Activated naive CD4-positive, alpha-beta T cell treated with anti-CD3 and anti-CD28 coated beads, Interleukin-2, amount 50 U/mL, for 72 hours (primary cell): ENCODE results near the gene EPO. TPM values are rescaled to one million over a fixed set of nuclear protein-coding genes. Genes with fewer than 3 reads are reported as not detected.

Experiments used
- ATAC-seq, 2 donors: fragments of 150-1000 bp; cut with Tn5 transposase; 2 replicates each; pipeline ENCODE4 v1.10.0; 2021; ENCODE audit warnings: mild to moderate bottlenecking in 2 of 2, moderate library complexity in 2 of 2
- DNase-seq, 2 donors: peaks; one replicate each; pipeline ENCODE4 v3.0.0; 2021 to 2022; ENCODE audit warnings: low spot score in 2 of 2
- H3K27ac Mint-ChIP-seq, 2 donors: one replicate each; pipeline ENCODE4 v1.8.0; 2022; ENCODE audit warnings: mild to moderate bottlenecking in 2 of 2, mixed read lengths in 2 of 2
- H3K36me3 Mint-ChIP-seq, 2 donors: one replicate each; pipeline ENCODE4 v1.8.0; 2022; ENCODE audit warnings: mixed read lengths in 2 of 2
- H3K9me3 Mint-ChIP-seq, 2 donors: one replicate each; pipeline ENCODE4 v1.8.0; 2022; ENCODE audit warnings: mixed read lengths in 2 of 2
- total RNA-seq, 2 donors: library from RNA; stranded (reverse); gene quantifications; one replicate each; pipeline ENCODE4 v1.2.3, GENCODE V29; 2022

The EPO gene
- total RNA-seq, 2 donors from 2014 or later = not detected

DNA sequence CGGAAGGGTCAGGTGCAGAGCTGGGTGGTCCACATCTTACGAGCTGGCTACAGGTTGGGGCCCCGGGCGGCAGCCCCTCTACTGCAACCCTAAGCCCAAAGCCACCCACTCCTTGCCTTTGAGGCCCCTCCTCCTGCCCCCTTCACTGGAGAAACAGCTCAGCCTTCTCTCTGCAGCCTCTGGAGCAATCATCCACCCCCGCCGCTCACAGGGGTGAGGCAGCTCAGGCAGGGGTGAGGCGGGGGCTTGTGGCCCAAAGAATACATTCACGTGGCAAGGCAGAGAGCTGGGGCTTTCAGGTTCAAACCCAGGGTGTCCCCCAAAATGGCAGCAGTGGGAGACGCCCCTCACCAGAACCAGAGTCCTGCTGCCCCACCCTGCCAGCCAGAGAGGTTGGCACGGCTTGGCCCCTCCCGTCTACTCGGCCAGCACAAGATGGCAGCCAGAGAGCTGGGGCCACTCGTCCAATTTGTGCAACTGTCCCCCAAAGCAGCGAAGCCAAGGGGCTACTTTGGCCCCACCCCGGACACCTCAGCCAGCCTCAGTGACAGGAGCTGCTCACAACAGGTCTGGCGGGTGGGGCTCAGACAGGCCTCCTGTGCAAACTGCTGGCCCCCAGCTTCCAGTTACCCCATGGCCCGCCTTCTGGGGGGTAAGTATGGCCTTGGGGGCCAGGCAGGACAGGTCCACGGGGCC, 39.5 kb upstream of the EPO start:
- Mint-ChIP-seq H3K36me3 (peaks cover 7 to 12% of the 10 kb centered on the region in 2 donors), H3K9me3 (no peaks in the 10 kb centered on the region), H3K27ac (peak overlapping the region; percentile 71 to 86)
- DNase-seq (no peak), ATAC-seq (no peak)

DNA sequence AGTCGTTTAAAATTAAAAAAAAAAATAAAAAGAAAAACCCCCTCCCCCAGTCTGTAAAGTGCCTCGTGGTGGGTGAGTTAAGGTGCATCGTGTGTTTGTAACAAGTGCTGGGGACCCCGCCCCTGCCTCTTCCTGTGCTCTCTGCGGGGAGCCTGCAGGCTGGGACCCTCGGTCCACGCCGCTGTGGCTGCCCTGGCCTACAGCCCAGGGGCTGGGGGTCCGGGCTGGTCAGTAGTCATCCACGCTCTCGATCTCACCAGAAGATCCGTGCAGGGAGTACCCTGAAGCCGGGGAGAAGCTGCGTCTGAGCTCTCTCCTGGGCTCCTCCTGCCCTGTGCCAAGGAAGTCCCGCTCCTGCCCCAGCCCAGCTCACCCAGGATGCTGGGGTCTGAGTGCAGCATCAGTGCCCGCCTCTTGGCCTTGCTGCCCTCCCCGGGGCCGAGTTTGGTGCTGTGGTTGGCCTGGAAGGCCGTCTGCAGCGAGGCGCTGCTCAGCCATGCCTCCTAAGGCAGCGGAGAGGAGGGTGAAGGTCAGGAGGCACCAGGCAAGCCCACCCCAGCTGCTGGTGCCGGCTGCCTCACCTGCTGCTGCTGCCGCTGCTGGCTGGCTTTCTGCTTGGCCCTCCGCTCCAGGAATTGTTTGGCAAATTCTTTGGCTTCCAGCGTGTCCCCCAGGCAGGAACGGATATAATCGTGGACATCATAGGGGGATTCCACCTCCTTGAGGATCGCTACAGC, 38.6 kb upstream of the EPO start:
- ATAC-seq = no peak

GRCh38 chr7:100682228-100682741, 38.0 kb upstream of the EPO start:
- peak overlapping the region in 1 of 2 donors; percentile 41 for H3K27ac Mint-ChIP-seq
- H3K36me3 Mint-ChIP-seq = peaks cover 0 to 5% of the 10 kb centered on the region in 2 donors
- ATAC-seq = peak in 1 of 2 donors; percentile 12
- no peak for DNase-seq
- no peaks in the 10 kb centered on the region for H3K9me3 Mint-ChIP-seq

More for the DNA sequence above, 38.6 kb upstream of the EPO start:
- no peak for DNase-seq
- Mint-ChIP-seq H3K36me3 (peaks cover 3 to 8% of the 10 kb centered on the region in 2 donors), H3K9me3 (no peaks in the 10 kb centered on the region), H3K27ac (peak overlapping the region; percentile 41 to 86)

GRCh38 chr7:100682991-100683658, 37.1 kb upstream of the EPO start:
- peaks cover 0 to 5% of the 10 kb centered on the region in 2 donors for H3K36me3 Mint-ChIP-seq
- DNase-seq (no peak), ATAC-seq (peak in 1 of 2 donors; percentile 2)
- no peaks in the 10 kb centered on the region for H3K9me3 Mint-ChIP-seq
- peak overlapping the region in 1 of 2 donors; percentile 45 for H3K27ac Mint-ChIP-seq

DNA sequence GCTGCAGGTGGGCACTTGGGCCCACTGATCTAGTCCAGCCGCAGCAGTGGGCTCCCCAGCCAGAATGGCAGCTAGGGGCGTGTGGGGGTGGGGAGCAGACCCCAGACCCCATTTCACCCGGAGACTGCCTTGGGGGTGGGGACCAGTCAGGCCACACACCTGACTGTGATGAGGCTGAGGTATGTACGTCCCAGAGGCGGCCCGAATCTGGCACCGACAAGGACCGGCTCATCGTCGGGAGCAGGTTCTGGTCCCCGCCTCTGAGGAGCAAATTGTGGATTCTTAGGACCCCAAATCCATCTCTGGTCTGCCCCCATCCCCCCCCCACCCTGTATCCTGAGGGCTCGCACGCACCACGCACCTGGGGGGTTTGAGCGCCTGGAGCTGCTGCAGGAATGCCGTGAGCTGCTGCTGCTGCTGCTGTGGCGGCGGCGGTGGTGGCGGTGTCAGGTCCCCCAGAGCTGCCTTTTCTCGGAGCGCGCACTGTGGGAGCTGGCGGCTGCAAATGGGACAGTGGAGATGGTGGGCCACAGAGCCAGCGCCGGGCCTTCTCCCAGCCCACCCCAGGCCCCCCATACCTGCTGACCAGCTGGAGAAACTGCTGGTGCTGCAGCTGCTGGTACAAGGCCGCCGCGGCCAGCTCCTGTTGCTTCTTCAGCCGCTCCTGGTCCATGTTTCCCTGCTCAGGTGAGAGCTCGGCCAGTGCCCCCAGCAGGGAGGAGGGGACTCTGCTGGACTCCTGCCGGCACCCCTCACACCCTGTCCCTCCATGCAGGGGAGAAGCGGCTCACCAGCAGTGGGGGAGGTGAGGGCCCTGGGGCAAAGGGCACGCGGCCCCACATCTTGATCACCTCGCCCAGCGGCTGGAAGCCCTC, 36.4 kb upstream of the EPO start:
- no peak overlapping the region for H3K27ac Mint-ChIP-seq
- ATAC-seq (no peak), DNase-seq (no peak)
- H3K9me3 Mint-ChIP-seq = no peaks in the 10 kb centered on the region
- peaks cover 0 to 5% of the 10 kb centered on the region in 2 donors for H3K36me3 Mint-ChIP-seq

DNA sequence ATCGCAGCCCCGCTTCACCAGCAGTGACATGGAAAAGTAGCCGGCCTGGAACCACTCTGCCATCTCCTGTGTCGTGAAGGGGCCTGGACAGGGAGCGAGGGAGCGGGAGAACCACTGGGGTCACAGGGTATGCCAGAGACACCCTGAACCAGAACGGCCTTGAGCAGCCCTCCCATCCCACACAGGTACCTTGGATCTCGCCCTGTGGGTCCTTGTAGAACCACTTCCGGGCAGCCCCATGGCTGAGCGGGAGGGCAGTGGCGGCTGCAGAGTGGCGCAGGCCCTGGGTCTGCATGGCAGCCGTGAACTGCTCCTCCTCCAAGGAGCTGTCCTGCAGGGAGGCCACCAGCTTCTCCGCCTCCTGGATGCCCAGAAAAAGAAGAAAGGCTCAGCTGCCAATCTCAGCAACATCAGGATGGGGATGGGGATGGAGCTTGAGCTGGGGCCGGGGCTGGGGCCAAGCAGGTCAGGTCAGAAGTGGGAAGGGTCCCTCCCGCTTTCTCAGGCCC, 35.7 kb upstream of the EPO start:
- no peak for DNase-seq
- Mint-ChIP-seq H3K27ac (no peak overlapping the region), H3K36me3 (peaks cover 0 to 5% of the 10 kb centered on the region in 2 donors), H3K9me3 (no peaks in the 10 kb centered on the region)
- no peak for ATAC-seq

DNA sequence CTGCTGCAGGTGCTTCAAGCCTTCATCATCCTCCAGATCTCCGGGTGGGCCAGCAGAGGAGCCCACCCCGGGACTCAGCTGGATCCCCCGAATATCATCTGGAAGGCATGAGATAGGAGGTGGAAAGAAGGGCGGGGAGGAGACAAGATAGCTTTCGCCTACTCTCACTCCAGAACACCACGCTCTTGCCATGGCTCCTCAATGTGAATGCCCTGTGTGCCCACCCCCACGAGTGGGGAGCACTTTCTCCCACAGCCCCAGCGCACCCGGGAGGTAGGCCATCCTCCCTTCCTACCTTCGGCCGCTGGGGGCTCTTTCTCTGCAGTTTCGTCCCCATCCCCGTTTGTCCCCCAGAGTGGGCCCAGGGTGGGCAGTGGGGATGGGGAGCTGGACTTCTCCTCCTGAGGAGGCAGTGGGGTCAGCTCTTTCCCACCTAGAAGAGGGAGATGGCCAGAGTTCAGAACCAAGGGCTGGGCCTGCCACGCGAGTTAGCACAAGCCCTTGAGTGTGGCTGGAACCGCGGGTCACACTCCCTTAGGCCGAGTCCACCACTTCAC, 35.1 kb upstream of the EPO start:
- Mint-ChIP-seq H3K27ac (peak overlapping the region in 1 of 2 donors; percentile 41), H3K9me3 (no peaks in the 10 kb centered on the region), H3K36me3 (peaks cover 0 to 5% of the 10 kb centered on the region in 2 donors)
- ATAC-seq (no peak), DNase-seq (no peak)

DNA sequence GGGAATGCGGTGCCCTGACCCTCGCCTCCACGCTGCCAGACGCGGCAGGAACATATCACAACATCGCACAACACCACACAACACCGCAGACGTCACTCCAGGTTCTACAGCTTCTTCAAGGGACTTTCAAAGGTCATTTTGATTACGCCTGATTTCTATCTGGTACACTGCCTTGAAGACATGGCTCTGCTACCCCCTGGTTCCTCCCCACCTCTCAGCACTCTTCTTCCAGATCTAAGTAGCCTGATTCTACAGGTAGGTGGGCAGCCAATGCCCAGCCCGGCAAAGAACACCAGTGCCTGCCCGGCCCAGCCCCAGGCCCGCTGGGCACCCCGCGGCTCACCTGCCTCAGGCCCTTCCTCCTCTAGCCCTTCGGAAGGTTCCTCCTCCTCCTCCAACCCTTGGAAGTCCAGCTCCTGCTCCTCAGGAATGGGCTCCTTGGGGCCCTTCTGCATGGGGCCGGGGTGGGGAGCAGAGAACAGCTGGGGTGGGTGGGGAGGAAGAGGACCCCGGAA, 34.6 kb upstream of the EPO start:
- peaks cover 0 to 5% of the 10 kb centered on the region in 2 donors for H3K36me3 Mint-ChIP-seq
- no peaks in the 10 kb centered on the region for H3K9me3 Mint-ChIP-seq

GRCh38 chr7:100686201-100686821, 34.0 kb upstream of the EPO start:
- DNase-seq = no peak
- Mint-ChIP-seq H3K27ac (peak overlapping the region in 1 of 2 donors; percentile 41), H3K36me3 (peaks cover 0 to 5% of the 10 kb centered on the region in 2 donors), H3K9me3 (no peaks in the 10 kb centered on the region)
- ATAC-seq = no peak

More for the DNA sequence above, 34.6 kb upstream of the EPO start:
- ATAC-seq (no peak), DNase-seq (no peak)
- H3K27ac Mint-ChIP-seq = peak overlapping the region in 1 of 2 donors; percentile 41

DNA sequence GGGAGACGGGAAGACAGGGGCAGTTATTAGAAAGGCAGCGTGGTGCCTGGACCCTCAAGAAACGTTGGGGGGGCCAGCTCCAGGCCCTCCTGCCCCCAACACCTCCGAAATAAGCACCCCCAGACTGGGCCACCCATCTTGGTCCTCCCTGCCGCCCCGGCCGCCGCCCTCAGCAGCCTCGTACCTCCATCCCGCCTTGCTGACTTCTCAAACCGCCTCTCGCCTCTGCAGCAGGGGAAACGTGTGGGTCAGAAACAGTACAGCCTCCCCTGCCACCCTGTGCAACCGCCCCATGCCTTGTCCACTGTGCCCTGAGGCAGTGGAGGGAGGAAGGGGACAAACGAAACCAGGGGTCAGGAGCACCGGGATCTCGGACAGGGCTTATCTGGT, 33.5 kb upstream of the EPO start:
- ATAC-seq = no peak
- H3K36me3 Mint-ChIP-seq = peaks cover 0 to 2% of the 10 kb centered on the region in 2 donors
- DNase-seq = no peak

GRCh38 chr7:100687261-100687660, 33.0 kb upstream of the EPO start:
- DNase-seq = no peak
- H3K27ac Mint-ChIP-seq = no peak overlapping the region
- no peak for ATAC-seq
- no peaks in the 10 kb centered on the region for H3K9me3 Mint-ChIP-seq
- peaks cover 0 to under 1% of the 10 kb centered on the region in 2 donors for H3K36me3 Mint-ChIP-seq

More for the DNA sequence above, 33.5 kb upstream of the EPO start:
- no peak overlapping the region for H3K27ac Mint-ChIP-seq
- H3K9me3 Mint-ChIP-seq = no peaks in the 10 kb centered on the region

GRCh38 chr7:100687751-100688300, 32.4 kb upstream of the EPO start:
- ATAC-seq = no peak
- DNase-seq = no peak

GRCh38 chr7:100688326-100688860, 31.9 kb upstream of the EPO start:
- no peaks in the 10 kb centered on the region for H3K9me3 Mint-ChIP-seq
- DNase-seq = no peak
- peaks cover 9 to 12% of the 10 kb centered on the region in 2 donors for H3K36me3 Mint-ChIP-seq
- H3K27ac Mint-ChIP-seq = peak overlapping the region; percentile 64 to 68
- no peak for ATAC-seq

More at GRCh38 chr7:100687751-100688300, 32.4 kb upstream of the EPO start:
- no peaks in the 10 kb centered on the region for H3K9me3 Mint-ChIP-seq
- peak overlapping the region; percentile 64 to 68 for H3K27ac Mint-ChIP-seq
- peaks cover 3 to 6% of the 10 kb centered on the region in 2 donors for H3K36me3 Mint-ChIP-seq

DNA sequence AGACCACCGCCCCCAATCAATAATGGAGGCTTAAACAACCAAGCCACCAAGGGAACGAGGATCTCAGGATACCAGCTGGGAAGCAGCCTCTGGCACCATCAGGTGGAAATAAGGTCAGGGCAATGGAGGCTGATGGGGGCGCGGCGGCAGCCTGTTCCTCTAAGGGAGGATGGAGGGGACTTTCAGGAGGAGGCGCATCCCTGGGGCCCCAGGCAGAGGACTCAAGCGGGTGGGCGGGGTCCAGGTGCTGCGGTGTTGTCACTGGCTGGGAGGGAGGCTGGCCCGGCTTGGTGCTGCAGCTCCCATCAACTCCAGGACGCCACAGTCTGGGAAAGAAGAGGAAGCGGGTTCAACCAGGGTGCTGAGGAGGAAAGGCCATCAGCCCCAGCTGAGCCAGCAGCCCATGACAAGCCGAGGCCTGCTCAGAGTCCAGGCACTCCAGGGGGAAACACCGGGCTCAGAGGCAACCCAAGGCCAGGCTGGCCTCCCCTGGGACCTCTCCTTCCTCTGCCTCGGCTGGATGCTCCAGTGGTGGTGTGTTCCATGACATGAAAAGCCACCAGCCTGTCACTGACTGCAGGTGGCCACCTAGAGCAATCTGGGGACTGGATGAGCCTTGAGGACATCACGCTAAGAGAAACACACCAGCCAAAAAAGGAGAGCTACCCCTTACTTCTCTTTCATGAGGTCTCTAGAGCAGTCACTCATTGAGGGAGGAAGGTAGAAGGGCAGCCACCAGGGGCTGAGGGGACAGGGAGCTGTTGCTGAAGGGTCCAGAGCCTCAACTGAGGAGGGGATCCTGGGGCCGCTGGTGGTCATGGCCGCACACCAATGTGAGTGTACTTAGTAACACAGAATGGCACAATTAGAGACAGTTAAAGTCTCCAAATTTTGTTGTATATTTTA, 30.8 kb upstream of the EPO start:
- DNase-seq = no peak
- peak overlapping the region; percentile 64 to 84 for H3K27ac Mint-ChIP-seq
- ATAC-seq = no peak
- H3K9me3 Mint-ChIP-seq = no peaks in the 10 kb centered on the region
- peaks cover 10 to 14% of the 10 kb centered on the region in 2 donors for H3K36me3 Mint-ChIP-seq
